ENCODE data around the gene NOTCH2. TPM values are rescaled to one million over a fixed set of nuclear protein-coding genes. Genes with fewer than 3 reads are reported as not detected.
"Not testable (repeated sequence)": the region's sequence is repeated elsewhere in the genome, so short reads cannot be mapped to it uniquely, and the experiment has no call there.

Gene NOTCH2
- total RNA-seq: 100 to 1,000 TPM in 3 of 4 donors, 10 to 100 TPM in 1; 90.2 to 170 (median 118) TPM

DNA sequence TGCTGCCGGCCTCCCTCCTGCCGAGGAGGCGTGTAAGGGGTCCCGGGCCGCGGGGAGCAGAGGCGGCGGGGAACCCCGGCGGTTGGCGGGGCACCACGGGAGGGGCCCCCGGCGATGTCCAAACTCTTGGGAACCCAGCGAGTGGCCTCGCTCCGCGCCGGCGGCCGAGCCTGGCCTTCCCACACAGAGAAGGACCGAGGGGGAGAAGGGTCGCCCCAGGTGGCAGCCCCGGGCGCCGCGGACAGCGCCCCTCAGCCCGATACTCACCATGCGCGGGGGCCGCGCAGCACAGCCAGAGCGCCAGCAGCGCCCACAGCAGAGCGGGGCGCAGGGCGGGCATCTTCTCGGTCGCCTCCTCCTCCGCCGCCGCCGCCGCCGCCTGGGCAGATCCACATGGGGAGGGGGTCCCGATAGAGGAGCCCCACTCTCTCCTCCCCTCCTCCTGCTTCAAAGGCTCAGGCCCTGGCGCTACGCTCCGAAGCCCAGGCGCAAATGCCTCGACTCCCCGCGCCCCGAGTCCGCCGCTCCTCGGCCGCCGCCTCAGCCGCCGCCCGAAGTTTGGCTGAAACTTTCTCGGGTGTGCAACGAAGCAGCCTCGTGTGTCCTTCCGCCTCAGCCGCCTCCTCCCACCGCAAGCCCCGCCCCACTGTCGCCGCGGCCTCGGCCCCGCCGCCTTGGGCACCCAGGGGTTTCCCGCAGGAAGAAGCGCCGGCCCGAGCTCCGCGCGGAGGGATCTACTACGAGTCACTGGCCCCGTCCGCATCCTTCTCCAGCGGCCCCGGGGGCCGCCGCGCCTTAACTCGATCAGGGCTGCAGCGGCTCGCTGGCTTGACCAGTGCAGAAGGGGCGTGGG lies at the start of gene NOTCH2:
NOTCH2 (minus strand) TSS at position 596 of the 853 bp plus-strand sequence; CDS start at position 340, 256 bp downstream.
- TF ChIP-seq, protein P1, sequence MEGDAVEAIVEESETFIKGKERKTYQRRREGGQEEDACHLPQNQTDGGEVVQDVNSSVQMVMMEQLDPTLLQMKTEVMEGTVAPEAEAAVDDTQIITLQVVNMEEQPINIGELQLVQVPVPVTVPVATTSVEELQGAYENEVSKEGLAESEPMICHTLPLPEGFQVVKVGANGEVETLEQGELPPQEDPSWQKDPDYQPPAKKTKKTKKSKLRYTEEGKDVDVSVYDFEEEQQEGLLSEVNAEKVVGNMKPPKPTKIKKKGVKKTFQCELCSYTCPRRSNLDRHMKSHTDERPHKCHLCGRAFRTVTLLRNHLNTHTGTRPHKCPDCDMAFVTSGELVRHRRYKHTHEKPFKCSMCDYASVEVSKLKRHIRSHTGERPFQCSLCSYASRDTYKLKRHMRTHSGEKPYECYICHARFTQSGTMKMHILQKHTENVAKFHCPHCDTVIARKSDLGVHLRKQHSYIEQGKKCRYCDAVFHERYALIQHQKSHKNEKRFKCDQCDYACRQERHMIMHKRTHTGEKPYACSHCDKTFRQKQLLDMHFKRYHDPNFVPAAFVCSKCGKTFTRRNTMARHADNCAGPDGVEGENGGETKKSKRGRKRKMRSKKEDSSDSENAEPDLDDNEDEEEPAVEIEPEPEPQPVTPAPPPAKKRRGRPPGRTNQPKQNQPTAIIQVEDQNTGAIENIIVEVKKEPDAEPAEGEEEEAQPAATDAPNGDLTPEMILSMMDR (IDR thresholded peaks at IDR 0.05; ENCODE audit: low read depth): not testable (repeated sequence)

DNA sequence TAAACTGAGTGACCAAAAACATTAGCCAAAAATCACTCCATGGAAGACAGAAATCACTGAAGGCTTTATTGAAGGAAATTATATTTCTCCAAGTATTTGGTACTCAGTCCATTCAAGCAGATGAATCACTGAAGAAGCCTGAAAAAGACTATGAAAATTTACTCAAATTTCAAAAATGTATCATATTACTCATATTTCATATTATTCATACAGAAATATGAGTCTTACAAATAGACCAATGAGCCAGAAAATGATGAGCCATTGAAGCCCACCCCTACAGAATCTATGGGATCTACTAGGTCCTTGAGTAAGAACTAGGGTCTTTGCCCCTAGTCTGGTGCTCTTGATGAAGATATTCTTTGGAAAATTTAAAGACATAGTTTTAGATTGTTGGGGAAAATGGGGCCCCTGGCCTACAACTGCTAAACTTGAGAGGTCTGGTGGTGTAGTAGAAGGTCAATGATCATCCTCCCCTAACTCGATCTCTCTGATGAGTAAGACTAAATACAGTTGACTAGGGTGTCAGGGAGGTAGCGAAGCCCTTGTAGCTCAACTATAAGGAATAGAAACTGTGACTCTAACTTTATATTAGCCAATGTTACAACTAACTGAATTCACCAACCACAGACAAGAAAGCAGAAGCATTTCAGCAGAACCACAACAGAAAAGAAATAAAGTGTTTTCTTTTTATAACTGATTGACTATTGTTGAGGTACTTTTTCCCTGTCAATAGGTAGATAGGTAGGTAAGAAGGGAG lies 81.0 kb downstream of the NOTCH2 start:
- TF ChIP-seq, protein P1 (IDR thresholded peaks at IDR 0.05; ENCODE audit: low read depth): no peak

DNA sequence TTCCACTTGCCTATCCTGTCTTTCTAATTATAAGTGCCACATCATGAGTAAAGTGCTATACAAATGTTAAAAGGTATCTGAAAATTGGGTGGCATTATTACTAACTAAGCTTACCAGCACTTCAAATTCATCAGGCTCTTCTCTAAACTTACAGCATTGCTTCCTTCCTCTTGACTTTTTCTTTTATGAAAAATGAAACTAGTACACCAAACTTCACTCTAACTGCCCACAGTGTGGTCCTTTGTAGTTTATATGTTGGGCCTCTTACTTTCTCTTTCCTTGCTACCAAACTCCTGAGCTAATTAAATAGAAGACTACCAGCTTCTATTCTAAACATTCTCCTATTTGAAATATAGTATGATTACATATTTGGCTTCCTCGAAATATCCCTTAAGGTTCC lies 81.8 kb downstream of the NOTCH2 start:
- TF ChIP-seq, protein P1 (IDR thresholded peaks at IDR 0.05; ENCODE audit: low read depth): no peak

DNA sequence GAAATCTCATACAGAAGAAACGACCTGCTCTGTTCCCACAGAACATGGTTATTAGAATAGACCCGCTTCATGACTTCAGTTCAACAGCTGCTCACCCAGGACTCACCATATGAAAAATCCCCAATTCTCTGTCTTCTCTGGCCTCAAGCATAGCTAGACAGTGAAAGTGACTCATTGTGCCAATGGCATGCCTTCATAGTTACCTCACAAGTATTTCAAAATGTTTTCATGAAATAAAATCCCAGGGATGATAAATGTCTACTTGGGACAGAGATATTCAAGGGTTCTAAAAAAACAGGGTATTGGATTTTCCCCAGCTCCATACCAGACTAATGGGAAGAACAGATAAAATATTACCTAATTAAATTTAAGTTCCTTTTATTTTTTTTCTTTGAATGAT lies 82.3 kb downstream of the NOTCH2 start:
- TF ChIP-seq, protein P1 (IDR thresholded peaks at IDR 0.05; ENCODE audit: low read depth): no peak

DNA sequence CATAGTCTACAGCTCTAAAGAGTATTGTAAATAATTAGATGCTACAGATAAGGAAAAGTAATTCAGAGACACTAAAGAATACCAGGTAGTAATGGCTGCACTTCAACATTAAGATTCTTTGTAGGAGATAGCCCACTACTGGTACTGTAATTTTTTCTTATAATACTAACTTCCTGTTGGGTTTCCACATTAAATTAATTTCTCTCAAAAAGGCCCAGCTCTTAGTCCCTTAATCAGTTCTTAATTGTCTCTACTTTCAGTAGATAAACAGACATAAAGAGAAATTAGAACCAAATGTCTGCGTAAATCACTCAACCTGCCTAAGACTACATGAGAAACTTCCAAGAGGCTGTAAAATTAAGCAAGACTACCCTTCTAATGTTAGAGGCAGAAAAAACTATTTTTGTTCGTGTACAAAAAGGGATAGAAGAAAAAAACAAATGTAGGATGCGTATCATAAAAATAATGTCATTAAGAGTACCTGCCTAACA lies 83.4 kb downstream of the NOTCH2 start:
- TF ChIP-seq, protein P1 (IDR thresholded peaks at IDR 0.05; ENCODE audit: low read depth): no peak

DNA sequence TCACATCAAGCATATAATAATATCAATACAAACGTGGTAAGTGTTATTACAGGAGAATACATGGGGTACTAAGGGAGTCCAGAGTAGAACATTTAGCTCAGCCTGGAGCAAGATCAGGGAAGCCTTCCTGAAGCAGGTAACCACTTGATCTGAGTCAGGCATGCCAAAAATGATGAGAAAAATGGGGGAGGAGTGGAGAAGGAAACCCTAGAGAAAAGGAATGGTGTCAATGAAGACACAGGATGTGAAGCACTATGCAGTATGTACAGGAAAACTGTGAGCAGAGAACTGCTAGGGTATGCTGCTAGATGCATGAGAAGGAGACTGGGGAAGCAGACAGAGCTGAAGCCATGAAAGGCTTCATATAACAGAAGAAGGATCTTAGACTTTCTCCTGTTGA lies 84.7 kb downstream of the NOTCH2 start:
- TF ChIP-seq, protein P1 (IDR thresholded peaks at IDR 0.05; ENCODE audit: low read depth): no peak
